ENCODE measurements around the gene GNAS. TPM values are rescaled to one million over a fixed set of nuclear protein-coding genes. Genes with fewer than 3 reads are reported as not detected.

Gene GNAS
- polyA plus RNA-seq, 1 experiment, result 1,537 TPM

DNA sequence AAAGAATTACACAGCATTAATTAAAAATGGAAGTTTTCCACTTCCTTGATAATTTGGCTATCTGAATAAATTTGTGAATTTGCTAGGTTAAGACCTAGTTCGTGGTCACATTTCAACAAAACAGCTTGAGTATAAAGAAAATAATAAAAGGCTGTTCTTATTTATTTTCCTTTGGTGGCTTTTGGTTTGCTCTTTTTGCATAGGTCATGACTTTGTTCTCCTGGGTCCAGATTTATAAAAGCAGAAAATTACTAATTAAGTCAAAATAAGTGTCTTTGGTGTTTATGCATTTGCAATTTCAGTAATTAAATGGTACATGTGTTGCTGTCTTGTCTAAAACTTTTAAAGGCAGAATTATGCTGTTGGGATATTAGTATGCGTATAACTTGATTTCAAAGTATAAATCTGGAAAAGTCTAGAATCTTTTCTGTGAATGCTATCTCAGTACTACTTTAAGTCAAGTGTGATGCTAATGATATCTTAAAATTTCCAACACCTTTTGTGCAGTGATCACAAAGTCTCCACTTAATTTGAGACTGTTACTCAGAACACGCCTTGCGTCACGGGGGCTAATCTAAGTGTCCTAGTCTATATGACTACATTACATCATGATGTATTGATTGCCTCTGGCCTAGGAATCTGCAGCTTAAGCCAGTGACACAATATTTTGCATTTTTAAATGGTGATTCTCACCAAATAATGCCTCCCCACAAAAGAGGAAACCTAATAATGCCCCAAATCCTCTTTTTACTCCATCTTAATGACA, 41.0 kb downstream of the GNAS start:
- ChIA-PET POLR2A (interaction anchor here (0.6 kb wide), 1 partner anchor 87 kb away, joined by 3 read pairs; no protein-coding TSS in a partner anchor), CTCF (no interaction called here)
- Histone ChIP-seq H3K4me3 (ENCODE audit: low read depth, low read length) (peak overlapping the region; percentile 88), H3K36me3 (ENCODE audit: control insufficient read depth, insufficient read depth, low read length) (no peaks in the 10 kb centered on the region), H3K27me3 (ENCODE audit: control insufficient read depth, insufficient read depth, low read length) (no peaks in the 10 kb centered on the region)
- DNase-seq (ENCODE audit: low read depth), result no peak
- TF ChIP-seq, protein P1, sequence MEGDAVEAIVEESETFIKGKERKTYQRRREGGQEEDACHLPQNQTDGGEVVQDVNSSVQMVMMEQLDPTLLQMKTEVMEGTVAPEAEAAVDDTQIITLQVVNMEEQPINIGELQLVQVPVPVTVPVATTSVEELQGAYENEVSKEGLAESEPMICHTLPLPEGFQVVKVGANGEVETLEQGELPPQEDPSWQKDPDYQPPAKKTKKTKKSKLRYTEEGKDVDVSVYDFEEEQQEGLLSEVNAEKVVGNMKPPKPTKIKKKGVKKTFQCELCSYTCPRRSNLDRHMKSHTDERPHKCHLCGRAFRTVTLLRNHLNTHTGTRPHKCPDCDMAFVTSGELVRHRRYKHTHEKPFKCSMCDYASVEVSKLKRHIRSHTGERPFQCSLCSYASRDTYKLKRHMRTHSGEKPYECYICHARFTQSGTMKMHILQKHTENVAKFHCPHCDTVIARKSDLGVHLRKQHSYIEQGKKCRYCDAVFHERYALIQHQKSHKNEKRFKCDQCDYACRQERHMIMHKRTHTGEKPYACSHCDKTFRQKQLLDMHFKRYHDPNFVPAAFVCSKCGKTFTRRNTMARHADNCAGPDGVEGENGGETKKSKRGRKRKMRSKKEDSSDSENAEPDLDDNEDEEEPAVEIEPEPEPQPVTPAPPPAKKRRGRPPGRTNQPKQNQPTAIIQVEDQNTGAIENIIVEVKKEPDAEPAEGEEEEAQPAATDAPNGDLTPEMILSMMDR (IDR thresholded peaks at IDR 0.05; ENCODE audit: insufficient read depth, low read depth, low read length), result no peak

DNA sequence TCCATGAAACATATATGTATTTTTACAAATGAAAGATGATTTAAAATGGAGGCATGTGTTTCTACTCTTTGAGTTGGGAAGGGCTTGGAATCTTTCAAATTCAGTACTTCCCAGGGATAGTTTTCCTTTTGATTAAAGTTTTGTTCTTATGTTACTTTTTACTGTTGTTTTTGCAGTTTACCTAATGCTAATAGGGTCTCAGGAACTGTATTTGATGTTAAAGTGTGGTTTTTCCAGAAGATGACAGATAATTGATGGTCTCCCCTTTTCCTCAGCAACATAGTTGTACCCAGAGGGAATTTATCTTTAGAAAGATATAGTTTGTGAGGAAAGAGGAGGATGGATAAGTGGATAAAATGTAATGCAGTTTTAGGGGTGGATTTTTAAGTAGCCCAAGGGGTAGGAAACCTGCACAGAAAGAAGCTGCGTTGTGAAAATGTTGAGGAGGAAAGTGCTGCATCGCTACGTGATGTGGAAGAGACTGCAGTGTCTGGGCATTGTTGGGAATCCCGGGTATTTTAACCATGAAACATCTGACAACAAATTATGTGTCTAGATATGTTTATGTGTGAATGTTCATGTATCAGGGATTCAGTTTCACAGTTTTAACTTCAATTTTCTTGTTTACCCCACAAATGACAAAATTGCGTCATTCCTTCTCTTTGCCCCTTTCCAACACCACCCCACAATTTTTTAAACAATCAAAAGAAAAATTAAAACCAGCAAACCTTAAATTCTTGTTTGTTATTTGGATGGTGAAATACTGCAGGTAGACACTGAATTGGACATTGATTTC, 42.3 kb downstream of the GNAS start:
- peak overlapping the region; percentile 1 for H3K4me3 ChIP-seq (ENCODE audit: low read depth, low read length)
- DNase-seq (ENCODE audit: low read depth), result no peak
- ChIA-PET POLR2A (no interaction called here), CTCF (no interaction called here)
- H3K27me3 ChIP-seq (ENCODE audit: control insufficient read depth, insufficient read depth, low read length), result no peaks in the 10 kb centered on the region
- no peaks in the 10 kb centered on the region for H3K36me3 ChIP-seq (ENCODE audit: control insufficient read depth, insufficient read depth, low read length)
- TF ChIP-seq, protein P1 (IDR thresholded peaks at IDR 0.05; ENCODE audit: insufficient read depth, low read depth, low read length), result no peak

DNA sequence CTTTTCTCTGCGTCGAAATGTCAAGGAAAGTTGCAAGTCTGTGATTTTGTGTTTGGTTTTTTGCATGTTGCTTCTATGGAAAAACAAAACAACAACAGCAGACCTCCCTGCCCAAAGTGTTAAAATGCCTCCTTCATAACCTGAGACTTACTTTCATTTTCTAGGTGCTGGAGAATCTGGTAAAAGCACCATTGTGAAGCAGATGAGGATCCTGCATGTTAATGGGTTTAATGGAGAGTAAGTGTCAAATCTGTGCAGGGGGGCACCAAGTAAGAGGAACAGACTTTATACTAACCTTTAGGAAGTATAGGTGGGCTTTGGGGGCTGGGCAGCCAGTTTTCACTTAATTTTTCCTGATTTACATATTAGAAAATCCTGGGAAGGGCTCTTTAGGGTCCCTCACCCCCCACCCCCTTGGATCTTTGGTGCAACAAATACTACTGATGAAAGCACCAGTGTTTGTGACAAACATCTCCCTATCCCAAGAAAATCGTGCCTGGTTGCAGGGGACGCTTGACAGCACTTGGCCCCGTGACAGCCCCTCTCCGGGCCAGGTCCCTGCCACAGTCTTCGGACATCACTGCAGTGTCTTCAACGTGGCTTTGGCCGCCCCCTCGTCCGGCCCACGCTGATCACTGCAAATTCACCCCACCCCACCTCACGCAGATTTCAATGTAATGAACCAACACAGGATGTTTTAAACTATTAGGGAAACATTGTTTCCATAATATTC, 43.1 kb downstream of the GNAS start:
- TF ChIP-seq, protein P1 (IDR thresholded peaks at IDR 0.05; ENCODE audit: insufficient read depth, low read depth, low read length), result no peak
- ChIA-PET CTCF (no interaction called here), POLR2A (no interaction called here)
- Histone ChIP-seq H3K36me3 (ENCODE audit: control insufficient read depth, insufficient read depth, low read length) (no peaks in the 10 kb centered on the region), H3K27me3 (ENCODE audit: control insufficient read depth, insufficient read depth, low read length) (no peaks in the 10 kb centered on the region), H3K4me3 (ENCODE audit: low read depth, low read length) (peak overlapping the region; percentile 1)
- DNase-seq (ENCODE audit: low read depth), result no peak

DNA sequence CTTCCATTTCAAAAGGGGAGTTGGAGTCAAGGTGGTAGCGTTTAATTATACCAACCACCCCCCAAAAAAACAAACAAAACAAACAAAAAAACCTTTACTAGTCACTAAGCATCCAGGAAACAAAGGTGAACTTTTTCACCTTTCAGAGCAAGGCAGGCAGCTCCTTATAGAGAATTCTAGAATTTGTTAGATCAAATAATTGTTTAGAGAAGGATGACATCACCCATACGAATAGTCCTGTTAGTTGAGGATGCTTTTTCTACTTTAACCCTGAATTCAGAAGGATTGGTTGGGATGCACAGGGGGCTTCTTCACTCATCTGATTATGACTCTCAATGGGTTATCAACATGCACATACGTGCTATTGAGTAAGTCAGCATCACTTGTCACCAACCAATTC, 44.3 kb downstream of the GNAS start:
- CTCF ChIA-PET, result no interaction called here
- Histone ChIP-seq H3K4me3 (ENCODE audit: low read depth, low read length) (no peak overlapping the region), H3K36me3 (ENCODE audit: control insufficient read depth, insufficient read depth, low read length) (no peaks in the 10 kb centered on the region), H3K27me3 (ENCODE audit: control insufficient read depth, insufficient read depth, low read length) (no peaks in the 10 kb centered on the region)
- POLR2A ChIA-PET, result no interaction called here
- DNase-seq (ENCODE audit: low read depth), result no peak
- TF ChIP-seq, protein P1 (IDR thresholded peaks at IDR 0.05; ENCODE audit: insufficient read depth, low read depth, low read length), result no peak

DNA sequence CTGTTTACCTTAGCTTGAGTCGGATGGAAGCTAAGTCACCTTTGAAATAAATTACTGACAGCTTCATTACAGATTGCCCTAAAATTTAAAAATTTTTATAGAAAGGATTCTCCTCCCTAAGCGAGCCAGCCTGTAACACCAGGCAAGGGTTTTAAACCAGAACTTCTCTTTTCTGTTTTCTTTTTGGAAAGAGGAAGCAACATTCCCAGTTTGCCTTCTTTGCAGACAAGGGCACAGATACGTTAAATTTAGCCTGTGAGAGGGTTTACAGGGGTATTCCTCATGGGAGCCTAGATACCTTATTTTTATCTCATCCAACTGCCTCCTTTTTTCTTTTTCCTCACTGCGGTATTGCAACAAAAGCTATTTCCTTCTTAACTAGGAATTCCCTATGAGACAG, 45.0 kb downstream of the GNAS start:
- TF ChIP-seq, protein P1 (IDR thresholded peaks at IDR 0.05; ENCODE audit: insufficient read depth, low read depth, low read length), result no peak
- POLR2A ChIA-PET, result no interaction called here
- Histone ChIP-seq H3K4me3 (ENCODE audit: low read depth, low read length) (no peak overlapping the region), H3K36me3 (ENCODE audit: control insufficient read depth, insufficient read depth, low read length) (no peaks in the 10 kb centered on the region), H3K27me3 (ENCODE audit: control insufficient read depth, insufficient read depth, low read length) (no peaks in the 10 kb centered on the region)
- CTCF ChIA-PET, result interaction anchor here (1.1 to 1.2 kb wide), 2 partner anchors 10 to 27 kb away, joined by 4 read pairs; no protein-coding TSS in a partner anchor
- no peak for DNase-seq (ENCODE audit: low read depth)

Data from BJ (cell line).